DOHH2 (cell line): ENCODE measurements around the gene AANAT.

ENCODE experiments used
- EZH2phosphoT487 ChIP-seq: fragments of 200-600 bp; sonication (generic); IDR thresholded peaks from 2 replicates; pipeline ENCODE4 v1.6.1; 2017; ENCODE audit warnings: borderline replicate concordance, mild to moderate bottlenecking, antibody characterized with exemption, low read length, moderate library complexity, mixed read lengths
- TF ChIP-seq, protein P1 (sequence below): fragments of 200-600 bp; sonication (generic); IDR thresholded peaks from one replicate; pipeline ENCODE4 v1.5.1; 2014; ENCODE audit warnings: antibody characterized with exemption, mild to moderate bottlenecking, low read depth, low read length; ENCODE audit not compliant: poor library complexity, severe bottlenecking

GRCh38 chr17:76478730-76479514, 11.5 kb downstream of the AANAT start:
- TF ChIP-seq, protein P1, sequence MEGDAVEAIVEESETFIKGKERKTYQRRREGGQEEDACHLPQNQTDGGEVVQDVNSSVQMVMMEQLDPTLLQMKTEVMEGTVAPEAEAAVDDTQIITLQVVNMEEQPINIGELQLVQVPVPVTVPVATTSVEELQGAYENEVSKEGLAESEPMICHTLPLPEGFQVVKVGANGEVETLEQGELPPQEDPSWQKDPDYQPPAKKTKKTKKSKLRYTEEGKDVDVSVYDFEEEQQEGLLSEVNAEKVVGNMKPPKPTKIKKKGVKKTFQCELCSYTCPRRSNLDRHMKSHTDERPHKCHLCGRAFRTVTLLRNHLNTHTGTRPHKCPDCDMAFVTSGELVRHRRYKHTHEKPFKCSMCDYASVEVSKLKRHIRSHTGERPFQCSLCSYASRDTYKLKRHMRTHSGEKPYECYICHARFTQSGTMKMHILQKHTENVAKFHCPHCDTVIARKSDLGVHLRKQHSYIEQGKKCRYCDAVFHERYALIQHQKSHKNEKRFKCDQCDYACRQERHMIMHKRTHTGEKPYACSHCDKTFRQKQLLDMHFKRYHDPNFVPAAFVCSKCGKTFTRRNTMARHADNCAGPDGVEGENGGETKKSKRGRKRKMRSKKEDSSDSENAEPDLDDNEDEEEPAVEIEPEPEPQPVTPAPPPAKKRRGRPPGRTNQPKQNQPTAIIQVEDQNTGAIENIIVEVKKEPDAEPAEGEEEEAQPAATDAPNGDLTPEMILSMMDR = no peak
- no peak for TF ChIP-seq EZH2phosphoT487
